GM19372 (cell line): Measurements from ENCODE around the gene NEUROD6.

Experiments
- ATAC-seq: cut with Tn5 transposase; IDR thresholded peaks from one replicate; pipeline ENCODE4 v1.9.1; 2021; ENCODE audit warnings: mild to moderate bottlenecking, low read depth, moderate library complexity; ENCODE audit not compliant: unreplicated experiment

Gene NEUROD6

GRCh38 chr7:31340603-31341002, at the start of gene NEUROD6:
Gene NEUROD6, minus strand, starts transcription at chr7:31340726. Its CDS starts 1,458 bp downstream, at chr7:31339268.
- ATAC-seq: no peak

GRCh38 chr7:31384466-31384865, 43.9 kb upstream of the NEUROD6 start:
- ATAC-seq: no peak

GRCh38 chr7:31382722-31383121, 42.2 kb upstream of the NEUROD6 start:
- no peak for ATAC-seq

- ATAC-seq: peak; percentile 87
Observed at GRCh38 chr7:31373337-31374289, 33.1 kb upstream of the NEUROD6 start.

GRCh38 chr7:31372231-31372959, 31.9 kb upstream of the NEUROD6 start:
- ATAC-seq: no peak

- ATAC-seq: no peak
Observed at GRCh38 chr7:31371621-31372020, 31.1 kb upstream of the NEUROD6 start.

- ATAC-seq: no peak
Observed at GRCh38 chr7:31370609-31371008, 30.1 kb upstream of the NEUROD6 start.

- no peak for ATAC-seq
Observed at GRCh38 chr7:31368620-31369019, 28.1 kb upstream of the NEUROD6 start.

- ATAC-seq: no peak
Observed at GRCh38 chr7:31363496-31363895, 23.0 kb upstream of the NEUROD6 start.

GRCh38 chr7:31363051-31363450, 22.5 kb upstream of the NEUROD6 start:
- no peak for ATAC-seq

- ATAC-seq: no peak
Observed at GRCh38 chr7:31362401-31362800, 21.9 kb upstream of the NEUROD6 start.

GRCh38 chr7:31358467-31358866, 17.9 kb upstream of the NEUROD6 start:
- no peak for ATAC-seq

GRCh38 chr7:31345421-31345820, 4.9 kb upstream of the NEUROD6 start:
- no peak for ATAC-seq

- no peak for ATAC-seq
Observed at GRCh38 chr7:31343516-31344305, 3.2 kb upstream of the NEUROD6 start.

GRCh38 chr7:31341141-31341540, 615 bp upstream of the NEUROD6 start:
- no peak for ATAC-seq

- no peak for ATAC-seq
Observed at GRCh38 chr7:31340051-31340450, 475 bp downstream of the NEUROD6 start.

GRCh38 chr7:31338706-31339105, 1.8 kb downstream of the NEUROD6 start:
- no peak for ATAC-seq

GRCh38 chr7:31337002-31337565, 3.4 kb downstream of the NEUROD6 start:
- no peak for ATAC-seq

- no peak for ATAC-seq
Observed at GRCh38 chr7:31336202-31337001, 4.1 kb downstream of the NEUROD6 start.

- ATAC-seq: no peak
Observed at GRCh38 chr7:31335884-31336201, 4.7 kb downstream of the NEUROD6 start.
